ENCODE measurements around the gene TOMM34.
A peak's percentile ranks its signal among the peaks of the same experiment; 100 is the strongest.

The TOMM34 gene

GRCh38 chr20:44948107-44948506 lies 12.1 kb downstream of the TOMM34 start:
- H3K36me3 ChIP-seq (replicated peaks) = peaks cover 72% of the 10 kb centered on the region
- H3K4me3 ChIP-seq (ENCODE audit: low read depth, low read length) = no peak overlapping the region
- DNase-seq = no peak
- H3K27me3 ChIP-seq (replicated peaks) = no peaks in the 10 kb centered on the region
- in situ Hi-C loops (cut with HindIII; ENCODE audit: low pct_ligation_motif_present, low sequenced_read_pairs) = no loop called here
- TF ChIP-seq, protein P1, sequence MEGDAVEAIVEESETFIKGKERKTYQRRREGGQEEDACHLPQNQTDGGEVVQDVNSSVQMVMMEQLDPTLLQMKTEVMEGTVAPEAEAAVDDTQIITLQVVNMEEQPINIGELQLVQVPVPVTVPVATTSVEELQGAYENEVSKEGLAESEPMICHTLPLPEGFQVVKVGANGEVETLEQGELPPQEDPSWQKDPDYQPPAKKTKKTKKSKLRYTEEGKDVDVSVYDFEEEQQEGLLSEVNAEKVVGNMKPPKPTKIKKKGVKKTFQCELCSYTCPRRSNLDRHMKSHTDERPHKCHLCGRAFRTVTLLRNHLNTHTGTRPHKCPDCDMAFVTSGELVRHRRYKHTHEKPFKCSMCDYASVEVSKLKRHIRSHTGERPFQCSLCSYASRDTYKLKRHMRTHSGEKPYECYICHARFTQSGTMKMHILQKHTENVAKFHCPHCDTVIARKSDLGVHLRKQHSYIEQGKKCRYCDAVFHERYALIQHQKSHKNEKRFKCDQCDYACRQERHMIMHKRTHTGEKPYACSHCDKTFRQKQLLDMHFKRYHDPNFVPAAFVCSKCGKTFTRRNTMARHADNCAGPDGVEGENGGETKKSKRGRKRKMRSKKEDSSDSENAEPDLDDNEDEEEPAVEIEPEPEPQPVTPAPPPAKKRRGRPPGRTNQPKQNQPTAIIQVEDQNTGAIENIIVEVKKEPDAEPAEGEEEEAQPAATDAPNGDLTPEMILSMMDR (IDR thresholded peaks at IDR 0.05; ENCODE audit: low read depth, low read length, missing control alignments) = no peak
- H3K27ac ChIP-seq = no peak overlapping the region

DNA sequence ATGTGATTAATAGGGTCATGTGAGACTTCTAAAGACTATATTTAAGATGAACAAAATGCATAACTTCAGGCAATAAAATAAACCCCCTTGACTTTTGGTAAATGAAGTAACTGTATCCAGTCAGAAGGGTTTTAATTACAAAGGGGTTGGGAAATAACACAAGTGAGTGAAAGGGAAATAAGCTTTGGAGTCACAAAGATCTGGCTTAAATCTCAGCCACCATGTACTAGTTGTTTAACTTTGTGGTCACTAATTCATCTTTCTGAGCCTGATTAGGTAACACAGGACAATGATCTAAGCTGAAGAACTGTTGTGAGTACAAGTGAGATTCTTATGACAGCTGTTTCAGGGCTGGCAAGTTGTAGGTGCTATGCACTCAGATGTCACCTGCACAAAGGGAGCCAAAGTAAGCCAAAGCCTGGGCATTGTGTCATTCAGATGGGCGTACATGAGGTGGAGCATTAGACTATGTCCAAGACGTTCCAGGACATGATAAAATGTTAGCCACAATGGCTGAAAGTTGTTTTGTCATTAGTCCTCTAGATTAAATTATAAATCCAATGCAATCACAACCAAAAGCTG lies 13.8 kb downstream of the TOMM34 start:
- Histone ChIP-seq H3K27ac (no peak overlapping the region), H3K4me3 (ENCODE audit: low read depth, low read length) (no peak overlapping the region), H3K27me3 (replicated peaks) (no peaks in the 10 kb centered on the region), H3K36me3 (replicated peaks) (peaks cover 72% of the 10 kb centered on the region)
- TF ChIP-seq, protein P1 (IDR thresholded peaks at IDR 0.05; ENCODE audit: low read depth, low read length, missing control alignments) = no peak
- DNase-seq = no peak
- in situ Hi-C loops (cut with HindIII; ENCODE audit: low pct_ligation_motif_present, low sequenced_read_pairs) = no loop called here

GRCh38 chr20:44945261-44945660 lies 14.9 kb downstream of the TOMM34 start:
- DNase-seq = no peak
- TF ChIP-seq, protein P1 (IDR thresholded peaks at IDR 0.05; ENCODE audit: low read depth, low read length, missing control alignments) = no peak
- Histone ChIP-seq H3K27me3 (replicated peaks) (no peaks in the 10 kb centered on the region), H3K4me3 (ENCODE audit: low read depth, low read length) (no peak overlapping the region), H3K36me3 (replicated peaks) (peaks cover 65% of the 10 kb centered on the region), H3K27ac (no peak overlapping the region)
- in situ Hi-C loops (cut with HindIII; ENCODE audit: low pct_ligation_motif_present, low sequenced_read_pairs) = no loop called here

GRCh38 chr20:44943828-44944227 lies 16.4 kb downstream of the TOMM34 start:
- DNase-seq = no peak
- peaks cover 55% of the 10 kb centered on the region for H3K36me3 ChIP-seq (replicated peaks)
- TF ChIP-seq, protein P1 (IDR thresholded peaks at IDR 0.05; ENCODE audit: low read depth, low read length, missing control alignments) = no peak
- no peaks in the 10 kb centered on the region for H3K27me3 ChIP-seq (replicated peaks)
- no peak overlapping the region for H3K4me3 ChIP-seq (ENCODE audit: low read depth, low read length)
- no peak overlapping the region for H3K27ac ChIP-seq
- in situ Hi-C loops (cut with HindIII; ENCODE audit: low pct_ligation_motif_present, low sequenced_read_pairs) = no loop called here

GRCh38 chr20:44942264-44942973 lies 17.8 kb downstream of the TOMM34 start:
- Histone ChIP-seq H3K27me3 (replicated peaks) (no peaks in the 10 kb centered on the region), H3K27ac (no peak overlapping the region), H3K4me3 (ENCODE audit: low read depth, low read length) (no peak overlapping the region), H3K36me3 (replicated peaks) (peaks cover 52% of the 10 kb centered on the region)
- no peak for DNase-seq
- in situ Hi-C loops (cut with HindIII; ENCODE audit: low pct_ligation_motif_present, low sequenced_read_pairs) = no loop called here
- TF ChIP-seq, protein P1 (IDR thresholded peaks at IDR 0.05; ENCODE audit: low read depth, low read length, missing control alignments) = peak; percentile 25

All from brain microvascular endothelial cell (primary cell).